GM19240 (cell line): ENCODE data around the gene PTX4.

Source experiments
- DNase-seq: peaks from one replicate; pipeline ENCODE4 v3.0.0; 2011; ENCODE audit warnings: low spot score; ENCODE audit not compliant: insufficient read length

PTX4 gene

GRCh38 chr16:1461146-1461545, 27.6 kb downstream of the PTX4 start:
- DNase-seq, result no peak

DNA sequence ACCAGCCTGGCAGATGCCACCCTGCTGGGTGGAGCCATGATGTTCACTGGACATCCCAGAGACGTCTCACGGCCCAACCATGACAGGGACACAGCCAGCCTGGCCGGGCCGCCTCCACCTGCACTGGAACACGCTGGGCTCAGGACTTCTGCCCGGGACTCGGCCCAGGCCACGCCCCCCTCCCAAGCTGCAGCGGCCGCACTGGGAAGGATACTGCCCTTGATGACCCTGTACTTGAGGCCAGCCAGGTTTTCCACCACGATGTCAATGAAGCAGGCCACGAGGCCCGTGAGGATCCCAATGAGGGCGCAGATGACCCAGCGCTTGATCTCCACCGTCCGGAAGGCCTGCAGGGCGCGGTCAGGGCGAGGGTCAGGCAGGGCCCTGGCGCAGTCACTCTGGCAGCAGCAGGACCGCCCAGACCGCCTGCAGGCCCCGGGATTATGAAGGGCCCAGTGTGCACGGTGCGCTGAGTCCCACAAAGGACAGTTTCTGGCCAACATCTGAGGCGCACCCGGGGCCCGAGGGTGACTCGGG, 28.1 kb downstream of the PTX4 start:
- DNase-seq, result no peak

DNA sequence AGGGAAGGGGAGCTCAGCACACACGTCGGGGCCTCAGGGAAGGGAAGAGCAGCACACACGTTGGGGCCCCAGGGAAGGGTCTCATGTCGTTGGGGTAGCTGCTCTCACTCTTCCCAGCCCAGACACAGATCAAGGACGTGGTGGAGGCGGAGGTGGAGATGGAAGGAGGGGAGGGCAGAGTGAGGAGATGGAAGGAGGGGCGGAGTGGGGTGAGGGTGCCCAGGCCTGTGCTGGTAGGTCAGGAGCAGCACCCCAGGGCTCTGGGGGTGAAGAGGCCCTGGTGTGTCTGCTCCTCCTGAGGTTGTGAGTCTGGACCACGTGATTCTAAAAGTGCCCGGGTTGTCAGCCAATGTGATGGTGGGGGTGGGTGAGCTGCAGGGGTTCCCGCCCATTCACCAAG, 28.8 kb downstream of the PTX4 start:
- no peak for DNase-seq

DNA sequence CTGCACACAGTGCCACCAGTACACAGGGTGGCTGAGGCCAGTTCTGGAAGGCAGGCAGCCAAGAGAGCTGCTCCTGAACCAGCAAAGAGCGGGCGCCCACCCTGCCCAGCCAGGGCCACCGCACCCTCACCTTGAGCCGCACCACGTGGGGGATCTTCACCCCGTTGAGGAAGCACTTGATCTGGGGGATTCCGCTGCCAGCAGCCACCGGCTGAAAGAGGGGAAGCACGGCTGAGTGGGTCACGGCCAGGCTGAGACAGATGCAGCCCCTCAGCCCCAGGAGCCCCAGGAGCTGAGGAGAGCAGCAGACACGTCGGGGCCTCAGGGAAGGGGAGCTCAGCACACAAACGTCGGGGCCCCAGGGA, 29.8 kb downstream of the PTX4 start:
- no peak for DNase-seq

DNA sequence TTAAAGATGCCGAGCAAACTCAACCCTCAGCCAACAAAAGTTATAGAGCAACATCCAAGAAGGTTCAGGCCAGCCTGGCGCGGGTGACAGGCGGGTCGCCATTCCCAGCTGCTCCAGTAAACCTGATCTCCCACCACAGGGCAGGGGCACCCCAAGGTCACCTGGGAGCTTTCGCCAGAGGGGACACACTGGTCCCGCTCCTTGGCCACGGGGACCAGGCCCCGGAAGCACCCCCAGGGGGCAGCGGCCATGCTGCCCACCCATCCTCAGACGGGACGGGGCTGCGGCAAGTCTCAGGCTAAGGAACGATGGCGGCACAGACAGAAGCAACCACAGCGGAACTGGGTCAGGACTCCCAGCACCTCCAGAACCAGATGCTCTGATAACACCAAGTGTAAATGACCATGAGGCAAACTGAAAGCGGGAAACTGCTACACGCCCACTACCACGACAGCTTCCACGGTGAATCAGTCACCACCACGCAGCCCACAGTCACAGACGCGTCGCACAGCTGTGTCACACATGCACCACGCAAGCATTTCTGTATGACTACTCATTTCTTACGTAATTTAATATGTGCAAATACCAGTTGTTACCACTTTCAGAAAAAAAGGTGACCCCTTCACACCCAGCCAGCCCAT, 30.3 kb downstream of the PTX4 start:
- no peak for DNase-seq

GRCh38 chr16:1457489-1458245, 31.1 kb downstream of the PTX4 start:
- DNase-seq, result no peak

GRCh38 chr16:1456951-1457350, 31.8 kb downstream of the PTX4 start:
- no peak for DNase-seq

DNA sequence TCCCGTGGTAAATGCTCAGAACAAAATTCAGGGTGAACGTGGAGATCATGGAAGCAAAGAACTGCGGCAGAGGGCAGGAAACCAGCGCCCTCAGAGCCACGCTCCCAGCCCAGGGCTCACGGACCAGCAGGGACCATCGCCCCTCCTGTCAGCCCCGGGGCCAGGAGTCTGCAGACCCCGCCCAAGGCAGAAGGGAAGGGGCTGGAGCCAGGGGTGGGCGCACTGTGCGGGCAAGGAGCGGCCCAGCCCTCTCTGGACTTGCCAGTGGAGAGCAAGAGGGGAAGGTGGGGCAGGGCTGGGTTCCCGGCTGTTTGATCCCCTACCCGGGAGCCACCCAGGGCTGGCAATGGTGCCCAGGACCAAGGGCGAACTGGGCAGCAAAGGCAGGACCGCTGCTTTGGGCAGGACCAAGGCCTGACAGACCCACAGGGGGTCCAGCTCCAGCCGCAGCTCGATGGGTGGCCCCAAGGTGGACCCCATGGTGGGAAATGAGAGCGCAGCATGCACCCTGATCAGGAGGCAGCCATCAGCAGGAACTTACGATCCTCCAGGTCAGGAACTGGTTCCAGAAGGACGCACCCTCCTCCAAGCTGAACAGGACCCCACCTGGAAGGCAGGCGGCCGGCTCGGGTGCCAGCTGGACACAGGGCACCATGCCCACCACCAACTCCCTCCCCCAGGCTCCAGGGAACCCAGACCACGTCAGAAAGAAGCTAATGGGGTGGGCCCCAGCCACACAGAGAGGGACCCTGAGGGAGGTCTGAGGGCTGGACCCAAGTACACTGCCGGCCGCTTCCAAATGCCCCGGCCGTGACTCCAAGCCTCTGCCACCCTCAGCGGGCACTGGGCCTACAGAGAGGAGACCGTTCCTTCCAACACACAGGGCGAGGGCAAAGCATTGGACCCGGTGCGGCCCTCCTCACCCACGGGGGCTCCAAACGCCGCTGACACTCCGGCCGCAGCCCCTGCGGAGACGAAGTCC, 33.3 kb downstream of the PTX4 start:
- DNase-seq, result no peak

GRCh38 chr16:1454561-1454960, 34.2 kb downstream of the PTX4 start:
- DNase-seq, result no peak

DNA sequence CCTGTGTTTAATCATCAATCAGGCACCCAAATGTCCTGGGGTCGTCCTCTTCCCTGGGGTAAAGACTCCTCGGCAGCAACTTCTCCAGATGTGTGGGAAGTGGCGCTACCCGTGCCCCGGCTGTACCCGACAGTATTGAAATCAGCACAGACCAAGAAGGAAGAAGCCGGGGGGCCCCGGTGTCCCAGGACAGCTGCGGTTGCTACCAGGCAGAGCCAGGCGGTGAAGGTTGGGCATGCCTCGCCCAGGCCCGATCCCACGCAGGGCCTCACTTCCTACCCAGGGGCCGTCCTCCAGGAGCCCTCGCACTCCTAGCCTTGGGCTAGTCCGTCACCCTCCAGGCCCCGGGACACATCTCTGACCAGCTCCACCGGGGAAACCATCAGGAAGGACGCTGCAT, 35.4 kb downstream of the PTX4 start:
- no peak for DNase-seq

- DNase-seq, result no peak
Observed at GRCh38 chr16:1452530-1452929, 36.2 kb downstream of the PTX4 start.

GRCh38 chr16:1451702-1452392, 36.9 kb downstream of the PTX4 start:
- no peak for DNase-seq

DNA sequence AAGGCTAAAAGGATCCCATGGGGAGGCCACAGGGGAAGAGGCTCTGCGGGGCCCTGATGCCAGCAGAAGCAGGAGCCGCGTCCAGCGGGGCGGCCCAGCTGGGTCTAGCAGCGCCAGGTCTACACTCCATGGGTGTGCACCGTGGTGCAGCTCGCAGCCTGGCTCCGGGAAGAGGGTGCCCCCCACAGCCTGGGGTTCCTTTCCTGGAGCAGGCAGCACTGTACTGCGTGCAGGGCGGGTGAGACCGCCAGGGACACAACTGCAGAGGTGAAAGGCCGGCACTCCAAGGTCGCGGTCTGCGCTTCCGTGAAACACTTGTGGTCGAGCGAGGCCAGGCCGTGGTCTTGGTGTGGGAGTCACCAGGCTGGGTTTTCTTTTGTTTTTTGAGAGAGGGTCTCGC, 37.9 kb downstream of the PTX4 start:
- no peak for DNase-seq

GRCh38 chr16:1450218-1450617, 38.5 kb downstream of the PTX4 start:
- no peak for DNase-seq

DNA sequence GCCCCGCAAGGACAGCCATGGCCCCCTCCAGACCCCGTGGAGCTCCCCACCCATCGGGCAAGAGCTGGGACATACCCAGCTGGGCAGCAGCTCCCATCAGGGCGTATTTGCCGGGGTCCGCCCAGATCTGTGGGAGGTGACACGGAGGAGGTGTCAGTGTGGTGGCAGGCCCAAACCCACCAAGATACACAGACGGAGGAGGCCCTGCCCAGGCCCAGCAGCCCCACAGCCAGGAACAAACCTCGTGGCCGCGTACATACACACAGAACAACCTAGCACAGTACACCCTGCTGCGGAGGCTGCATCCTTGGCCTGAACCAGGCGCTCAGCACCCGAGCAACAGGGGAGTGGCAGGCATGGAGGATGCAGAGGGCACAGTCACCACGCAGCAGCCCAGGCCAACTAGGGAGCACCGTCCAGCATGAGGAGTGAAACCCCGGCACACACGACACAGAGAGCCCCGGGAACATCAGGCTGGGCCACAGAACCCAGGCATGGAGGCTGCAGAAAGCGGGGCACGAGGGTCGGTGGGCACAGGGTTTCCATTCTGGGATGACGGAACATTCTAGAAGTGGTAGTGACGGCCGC, 39.4 kb downstream of the PTX4 start:
- DNase-seq, result no peak

DNA sequence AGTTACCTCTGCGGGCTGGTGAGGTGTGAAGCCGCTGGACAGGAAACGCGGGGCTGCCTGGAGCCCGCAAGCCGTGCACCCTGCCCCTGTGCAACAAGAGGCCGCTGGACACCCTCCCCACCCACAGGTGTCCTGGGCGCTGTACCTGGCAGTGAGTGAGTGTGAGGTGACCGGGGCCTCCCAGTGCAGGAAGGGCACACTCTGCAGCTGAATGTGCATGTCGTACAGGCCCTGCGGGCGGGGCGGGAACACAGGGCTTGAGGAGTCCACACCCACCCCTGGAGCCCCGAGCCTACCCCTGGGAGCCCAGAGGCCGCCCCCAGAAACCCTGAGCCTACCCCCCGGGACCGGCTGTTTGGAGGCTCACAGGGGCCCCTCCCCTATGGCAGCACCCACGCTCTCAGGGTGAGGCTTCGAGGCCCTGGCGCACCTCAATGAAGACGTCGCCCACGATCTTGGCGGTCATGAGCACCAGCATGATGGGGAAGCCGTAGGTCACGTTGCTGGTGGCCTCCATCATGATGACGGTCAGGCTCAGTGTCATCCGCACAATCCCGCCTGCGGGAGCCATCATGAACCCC, 40.1 kb downstream of the PTX4 start:
- DNase-seq, result no peak

DNA sequence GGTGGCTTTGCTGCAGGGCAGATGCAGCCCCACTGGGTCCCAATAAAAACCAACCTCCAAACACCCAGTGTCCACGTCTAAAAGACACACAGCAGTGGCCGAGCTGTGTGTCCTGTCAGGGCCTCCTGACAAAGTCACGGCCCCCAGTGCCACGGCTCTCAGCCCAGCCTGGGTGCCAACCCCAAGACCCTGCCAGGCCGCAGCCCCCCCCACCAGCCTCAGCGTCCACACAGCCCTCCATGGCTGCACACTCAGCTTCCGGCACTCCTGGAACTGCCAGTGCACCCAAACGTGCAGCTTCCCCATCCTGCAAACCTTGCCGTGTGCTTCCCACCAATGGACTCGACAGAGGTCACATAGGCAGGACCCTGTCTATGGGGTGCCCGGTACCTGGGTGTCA, 40.8 kb downstream of the PTX4 start:
- DNase-seq, result no peak

GRCh38 chr16:1446296-1447080, 42.3 kb downstream of the PTX4 start:
- DNase-seq, result no peak

GRCh38 chr16:1445518-1446203, 43.1 kb downstream of the PTX4 start:
- DNase-seq, result no peak
